Measurements from ENCODE around the gene CACNA2D2.

DNA sequence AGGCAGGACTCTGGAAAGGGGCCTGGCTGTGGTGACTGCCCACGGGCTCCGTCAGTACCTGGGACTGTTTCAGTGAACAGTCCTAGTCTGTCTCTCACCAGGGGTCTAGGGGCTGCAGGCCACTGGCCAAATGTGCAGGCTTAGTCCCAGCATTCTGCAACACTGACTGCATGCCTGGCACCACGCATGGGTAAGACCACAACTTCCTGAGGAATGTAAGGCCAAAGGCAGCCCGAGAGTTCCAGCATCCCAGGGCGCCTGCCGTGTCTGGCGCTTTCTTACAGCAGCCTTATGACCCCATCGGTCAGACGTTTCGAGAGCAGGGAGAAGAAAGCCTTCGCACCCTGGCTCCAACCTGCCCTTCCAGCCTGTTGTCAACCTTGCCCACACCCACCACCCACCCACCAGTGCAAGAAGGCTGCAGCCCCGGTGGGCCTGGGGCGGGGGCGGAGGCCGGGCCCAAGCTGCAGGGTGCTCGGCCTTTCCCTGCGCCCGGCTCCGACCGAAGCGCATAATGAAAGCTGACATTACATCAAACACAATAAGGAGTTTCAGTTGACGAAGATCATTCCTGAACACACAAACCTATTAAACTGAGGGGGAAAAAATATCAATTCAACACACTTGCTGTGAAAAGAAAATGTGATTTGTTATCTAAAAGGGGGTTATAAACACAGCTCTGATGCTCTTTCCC lies 114.6 kb downstream of the CACNA2D2 start:
- TF ChIP-seq EZH2 (IDR thresholded peaks at IDR 0.05; ENCODE audit: low read length, missing control alignments), result no peak
- TF ChIP-seq, protein P1, sequence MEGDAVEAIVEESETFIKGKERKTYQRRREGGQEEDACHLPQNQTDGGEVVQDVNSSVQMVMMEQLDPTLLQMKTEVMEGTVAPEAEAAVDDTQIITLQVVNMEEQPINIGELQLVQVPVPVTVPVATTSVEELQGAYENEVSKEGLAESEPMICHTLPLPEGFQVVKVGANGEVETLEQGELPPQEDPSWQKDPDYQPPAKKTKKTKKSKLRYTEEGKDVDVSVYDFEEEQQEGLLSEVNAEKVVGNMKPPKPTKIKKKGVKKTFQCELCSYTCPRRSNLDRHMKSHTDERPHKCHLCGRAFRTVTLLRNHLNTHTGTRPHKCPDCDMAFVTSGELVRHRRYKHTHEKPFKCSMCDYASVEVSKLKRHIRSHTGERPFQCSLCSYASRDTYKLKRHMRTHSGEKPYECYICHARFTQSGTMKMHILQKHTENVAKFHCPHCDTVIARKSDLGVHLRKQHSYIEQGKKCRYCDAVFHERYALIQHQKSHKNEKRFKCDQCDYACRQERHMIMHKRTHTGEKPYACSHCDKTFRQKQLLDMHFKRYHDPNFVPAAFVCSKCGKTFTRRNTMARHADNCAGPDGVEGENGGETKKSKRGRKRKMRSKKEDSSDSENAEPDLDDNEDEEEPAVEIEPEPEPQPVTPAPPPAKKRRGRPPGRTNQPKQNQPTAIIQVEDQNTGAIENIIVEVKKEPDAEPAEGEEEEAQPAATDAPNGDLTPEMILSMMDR (conservative IDR thresholded peaks at IDR 0.05 in 1 of 2, IDR thresholded peaks at IDR 0.05 in 1 of 2; ENCODE audit: low read depth in 1 of 2, low read length in 2 of 2), result no peak

Measured in fibroblast of lung (primary cell).